Keratinocyte (primary cell): Measurements from ENCODE around the gene TBCC.

ENCODE experiments used
- EZH2 ChIP-seq: IDR thresholded peaks from one replicate; pipeline ENCODE4 v1.6.1; 2012; ENCODE audit warnings: inconsistent platforms, mild to moderate bottlenecking, low read length, moderate library complexity
- TF ChIP-seq, protein P1 (sequence below), 3 experiments: IDR thresholded peaks in 1 of 3; conservative IDR thresholded peaks in 1 of 3; optimal IDR thresholded peaks in 1 of 3; 2 replicates in 2 of 3; 3 replicates in 1 of 3; pipeline versions ENCODE3 to v1.5.1; 2011; ENCODE audit warnings: low read length in 3 of 3, mild to moderate bottlenecking in 3 of 3, moderate library complexity in 2 of 3, control low read depth in 1 of 3, inconsistent platforms in 1 of 3; ENCODE audit not compliant: insufficient read depth in 2 of 3; ENCODE audit errors: extremely low read depth in 1 of 3

DNA sequence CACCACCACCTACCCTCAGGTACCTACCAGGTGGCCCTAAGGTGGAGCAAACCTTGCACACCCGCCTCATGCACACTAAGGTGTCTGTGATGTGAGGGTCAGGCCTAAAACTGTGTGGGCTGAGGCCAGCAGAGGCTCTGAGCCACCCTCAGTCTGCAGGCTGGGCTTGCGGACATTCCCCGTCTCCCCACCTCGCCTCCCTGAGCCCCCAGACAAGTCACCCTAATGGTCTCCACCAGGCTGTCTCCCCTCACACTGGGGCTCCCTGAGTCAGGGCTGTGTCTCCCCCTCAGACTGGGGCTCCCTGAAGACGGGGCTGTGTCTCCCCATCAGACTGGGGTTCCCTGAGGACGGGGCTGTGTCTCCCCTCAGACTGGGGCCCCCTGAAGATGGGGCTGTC is 36.0 kb downstream of the TBCC start:
- TF ChIP-seq, protein P1, sequence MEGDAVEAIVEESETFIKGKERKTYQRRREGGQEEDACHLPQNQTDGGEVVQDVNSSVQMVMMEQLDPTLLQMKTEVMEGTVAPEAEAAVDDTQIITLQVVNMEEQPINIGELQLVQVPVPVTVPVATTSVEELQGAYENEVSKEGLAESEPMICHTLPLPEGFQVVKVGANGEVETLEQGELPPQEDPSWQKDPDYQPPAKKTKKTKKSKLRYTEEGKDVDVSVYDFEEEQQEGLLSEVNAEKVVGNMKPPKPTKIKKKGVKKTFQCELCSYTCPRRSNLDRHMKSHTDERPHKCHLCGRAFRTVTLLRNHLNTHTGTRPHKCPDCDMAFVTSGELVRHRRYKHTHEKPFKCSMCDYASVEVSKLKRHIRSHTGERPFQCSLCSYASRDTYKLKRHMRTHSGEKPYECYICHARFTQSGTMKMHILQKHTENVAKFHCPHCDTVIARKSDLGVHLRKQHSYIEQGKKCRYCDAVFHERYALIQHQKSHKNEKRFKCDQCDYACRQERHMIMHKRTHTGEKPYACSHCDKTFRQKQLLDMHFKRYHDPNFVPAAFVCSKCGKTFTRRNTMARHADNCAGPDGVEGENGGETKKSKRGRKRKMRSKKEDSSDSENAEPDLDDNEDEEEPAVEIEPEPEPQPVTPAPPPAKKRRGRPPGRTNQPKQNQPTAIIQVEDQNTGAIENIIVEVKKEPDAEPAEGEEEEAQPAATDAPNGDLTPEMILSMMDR (optimal IDR thresholded peaks at IDR 0.05 in 1 of 3, IDR thresholded peaks at IDR 0.05 in 1 of 3, conservative IDR thresholded peaks at IDR 0.05 in 1 of 3; ENCODE audit: extremely low read depth in 1 of 3, insufficient read depth in 2 of 3, low read length in 3 of 3), result no peak
- no peak for TF ChIP-seq EZH2
